GM23248 (cell line): Measurements from ENCODE around the gene TARDBP. TPM values are rescaled to one million over a fixed set of nuclear protein-coding genes. Genes with fewer than 3 reads are reported as not detected.
"Not testable (repeated sequence)": the region's sequence is repeated elsewhere in the genome, so short reads cannot be mapped to it uniquely, and the experiment has no call there.

ENCODE experiments used
- DNase-seq: peaks from one replicate; pipeline ENCODE4 v3.0.0-alpha.2; 2015
- H2AFZ ChIP-seq: fragments of 200-600 bp; sonication (generic); 2 replicates; pipeline ENCODE4 v1.6.1; 2016; ENCODE audit warnings: antibody characterized with exemption
- H3F3A ChIP-seq: fragments of 200-600 bp; sonication (generic); 2 replicates; pipeline ENCODE4 v1.6.1; 2016; ENCODE audit warnings: mild to moderate bottlenecking, antibody characterized with exemption, mixed run types; ENCODE audit not compliant: insufficient read depth
- H3K27ac ChIP-seq: fragments of 200-600 bp; sonication (generic); 2 replicates; pipeline ENCODE4 v1.5.1; 2016; ENCODE audit warnings: mild to moderate bottlenecking
- H3K27me3 ChIP-seq: fragments of 200-600 bp; sonication (generic); replicated peaks from 2 replicates; pipeline ENCODE4 v1.6.1; 2016; ENCODE audit warnings: mild to moderate bottlenecking; ENCODE audit not compliant: insufficient read depth
- H3K36me3 ChIP-seq: fragments of 200-600 bp; sonication (generic); 2 replicates; pipeline ENCODE4 v1.6.1; 2016; ENCODE audit warnings: low read depth, mild to moderate bottlenecking
- H3K4me1 ChIP-seq: fragments of 200-600 bp; sonication (generic); 2 replicates; pipeline ENCODE4 v1.6.1; 2016; ENCODE audit warnings: mild to moderate bottlenecking; ENCODE audit not compliant: insufficient read depth
- H3K4me2 ChIP-seq: fragments of 200-600 bp; sonication (generic); one replicate; pipeline ENCODE4 v1.6.1; 2016; ENCODE audit warnings: mild to moderate bottlenecking; ENCODE audit not compliant: unreplicated experiment
- H3K4me3 ChIP-seq: fragments of 200-600 bp; sonication (generic); 2 replicates; pipeline ENCODE4 v1.5.1; 2016; ENCODE audit warnings: mild to moderate bottlenecking
- H3K79me2 ChIP-seq: fragments of 200-600 bp; sonication (generic); 2 replicates; pipeline ENCODE4 v1.6.1; 2016; ENCODE audit warnings: mild to moderate bottlenecking; ENCODE audit not compliant: insufficient read depth
- H3K9ac ChIP-seq: fragments of 200-600 bp; sonication (generic); 2 replicates; pipeline ENCODE4 v1.6.1; 2016; ENCODE audit warnings: mild to moderate bottlenecking
- H3K9me2 ChIP-seq: fragments of 200-600 bp; sonication (generic); 2 replicates; pipeline ENCODE4 v1.6.1; 2016; ENCODE audit warnings: mixed run types, mild to moderate bottlenecking, moderate library complexity; ENCODE audit not compliant: insufficient read depth
- H3K9me3 ChIP-seq: fragments of 200-600 bp; sonication (generic); one replicate; pipeline ENCODE4 v1.6.1; 2017; ENCODE audit warnings: low read depth
- H4K20me1 ChIP-seq: fragments of 200-600 bp; sonication (generic); 2 replicates; pipeline ENCODE4 v1.6.0; 2016; ENCODE audit not compliant: insufficient read depth
- EZH2 ChIP-seq: fragments of 200-600 bp; sonication (generic); IDR thresholded peaks from 2 replicates; pipeline ENCODE4 v1.6.1; 2018; ENCODE audit warnings: antibody characterized with exemption, mild to moderate bottlenecking; ENCODE audit not compliant: insufficient read depth, poor library complexity, severe bottlenecking
- EZH2phosphoT487 ChIP-seq: fragments of 200-600 bp; sonication (generic); IDR thresholded peaks from 2 replicates; pipeline ENCODE4 v1.6.1; 2018; ENCODE audit warnings: antibody characterized with exemption, moderate library complexity, mild to moderate bottlenecking, low read depth; ENCODE audit not compliant: insufficient read depth
- WGBS, 2 experiments: methylation state at CpG; one replicate each; pipeline ENCODE4 v1.1.6; 2015 to 2017; ENCODE audit warnings: low lambda C conversion rate in 2 of 2, low coverage in 1 of 2; ENCODE audit errors: missing lambda C conversion rate in 2 of 2; 5-methylcytosine and 5-hydroxymethylcytosine counted together
- in situ Hi-C: fragments of 300-500 bp; cut with MboI; formaldehyde crosslinking; loops from 2 replicates; pipeline ENCODE4 v1.15.0; 2020
- polyA plus RNA-seq: library from polyadenylated mRNA; unstranded; fragments of >200 nt; fragmentation: Nextera tagmentation; extraction: Ambion mirVana; gene quantifications from 2 replicates; pipeline ENCODE4 v1.2.1, GENCODE V29; 2016
- total RNA-seq: library from RNA; depleted of rRNA; stranded (reverse); fragments of >200 nt; shearing (Covaris generic); gene quantifications from 2 replicates; pipeline ENCODE4 v1.2.3, GENCODE V29; 2014; rRNA removed

Gene TARDBP
- total and polyA plus RNA-seq, 2 experiments from 2014 or later, result 36.0 to 128 TPM

DNA sequence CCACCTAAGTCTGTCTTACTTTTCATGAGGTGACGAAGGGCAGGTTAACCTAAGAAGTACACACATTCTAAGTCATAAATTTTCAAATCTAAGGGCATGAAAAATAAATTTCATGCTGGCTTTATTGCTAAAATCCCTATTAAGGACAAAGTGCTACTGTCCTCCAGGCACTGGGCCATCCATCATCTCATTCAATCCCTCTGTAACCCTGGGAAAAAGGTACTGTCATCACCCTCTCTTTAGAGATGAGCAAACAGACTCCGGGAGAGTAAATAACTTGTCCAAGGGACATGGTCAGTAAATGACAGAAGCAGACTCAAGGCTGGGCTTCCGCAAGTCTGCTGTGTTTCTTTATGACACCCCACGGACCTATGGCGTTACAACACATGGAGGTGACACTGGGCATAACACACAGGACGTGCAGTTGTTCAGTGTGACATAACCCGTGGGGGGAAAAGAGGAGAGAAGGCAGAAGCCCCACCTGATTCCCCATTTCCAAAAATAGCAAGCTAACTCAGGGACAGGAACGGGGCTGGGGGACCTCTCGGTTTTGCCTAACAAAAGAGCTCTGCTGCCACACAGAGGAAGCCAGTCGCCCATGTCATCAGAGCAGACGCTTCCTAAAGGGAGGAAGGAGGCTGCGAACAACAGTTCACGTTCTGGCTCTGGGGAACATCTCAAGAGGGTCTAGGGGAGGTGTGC is 59.9 kb downstream of the TARDBP start:
- Histone ChIP-seq H3K79me2 (no peaks in the 10 kb centered on the region), H3K9me2 (no peaks in the 10 kb centered on the region), H3K27ac (no peak overlapping the region), H3F3A (no peaks in the 10 kb centered on the region), H2AFZ (no peak overlapping the region), H3K4me1 (no peaks in the 10 kb centered on the region), H3K27me3 (no peaks in the 10 kb centered on the region), H3K4me2 (no peak overlapping the region), H3K9ac (no peak overlapping the region), H4K20me1 (no peaks in the 10 kb centered on the region), H3K9me3 (no peaks in the 10 kb centered on the region), H3K4me3 (no peak overlapping the region), H3K36me3 (peaks cover 50% of the 10 kb centered on the region; the same call in 1 of the 2 replicates)
- DNase-seq, result no peak
- 75 to 77% methylated on average over 13 of the region's 13 CpGs for WGBS, 2 experiments
- TF ChIP-seq EZH2phosphoT487 (no peak), EZH2 (no peak)
- in situ Hi-C loops, result no loop called here

DNA sequence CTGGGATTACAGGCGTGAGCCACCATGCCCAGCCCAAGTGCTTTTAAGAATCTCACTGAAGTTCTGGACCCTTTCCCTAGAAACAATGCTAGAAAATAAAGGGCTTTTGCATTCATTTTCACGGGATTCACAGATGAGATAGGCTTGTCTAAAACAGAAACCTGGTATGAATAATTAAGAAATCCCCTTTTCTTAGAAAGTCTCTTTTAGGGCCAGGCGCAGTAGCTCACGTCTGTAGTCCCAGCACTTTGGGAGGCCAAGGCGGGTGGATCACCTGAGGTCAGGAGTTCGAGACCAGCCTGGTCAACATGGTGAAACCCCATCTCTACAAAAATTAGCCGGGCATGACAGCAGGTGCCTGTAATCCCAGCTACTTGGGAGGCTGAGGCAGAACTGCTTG is 60.9 kb downstream of the TARDBP start:
- H3K9me3 ChIP-seq, H3K79me2 ChIP-seq, H2AFZ ChIP-seq, H3K27ac ChIP-seq, H3K9me2 ChIP-seq, H3K27me3 ChIP-seq, DNase-seq, H3K9ac ChIP-seq, H3K4me2 ChIP-seq, H3F3A ChIP-seq, H4K20me1 ChIP-seq, H3K4me3 ChIP-seq, in situ Hi-C loops, H3K4me1 ChIP-seq: not testable (repeated sequence)
- 93 to 96% methylated on average over 7 of the region's 7 CpGs for WGBS, 2 experiments
- peaks cover 48% of the 10 kb centered on the region for H3K36me3 ChIP-seq

Other genes starting within 250 kb of the TARDBP start
- gene CASZ1, start 216.0 kb upstream of the TARDBP start, total RNA-seq, result under 0.01 and 0.54 TPM in 2 replicates
- 0.11 and 0.46 TPM in 2 replicates for gene CASZ1, start 216.0 kb upstream of the TARDBP start, polyA plus RNA-seq
- not detected in 2 replicates for gene MASP2, start 34.6 kb downstream of the TARDBP start, total RNA-seq
- 0.10 and 0.16 TPM in 2 replicates for gene MASP2, start 34.6 kb downstream of the TARDBP start, polyA plus RNA-seq
- gene SRM, start 47.4 kb downstream of the TARDBP start, total RNA-seq, result 35.3 and 48.0 TPM in 2 replicates
- 104 and 152 TPM in 2 replicates for gene SRM, start 47.4 kb downstream of the TARDBP start, polyA plus RNA-seq
- gene EXOSC10, start 87.2 kb downstream of the TARDBP start, total RNA-seq, result 45.4 and 60.8 TPM in 2 replicates
- gene EXOSC10, start 87.2 kb downstream of the TARDBP start, polyA plus RNA-seq, result 50.9 and 51.2 TPM in 2 replicates
- gene ANGPTL7, start 176.7 kb downstream of the TARDBP start, total RNA-seq, result not detected in 2 replicates
- gene ANGPTL7, start 176.7 kb downstream of the TARDBP start, polyA plus RNA-seq, result not detected in 2 replicates
- gene MTOR, start 249.9 kb downstream of the TARDBP start, total RNA-seq, result 27.6 and 30.7 TPM in 2 replicates
- 10.3 and 10.6 TPM in 2 replicates for gene MTOR, start 249.9 kb downstream of the TARDBP start, polyA plus RNA-seq